ENCODE results near the gene NTPCR.
A peak's percentile ranks its signal among the peaks of the same experiment; 100 is the strongest.
"Not testable (repeated sequence)": the region's sequence is repeated elsewhere in the genome, so short reads cannot be mapped to it uniquely, and the experiment has no call there.

NTPCR gene, protein sequence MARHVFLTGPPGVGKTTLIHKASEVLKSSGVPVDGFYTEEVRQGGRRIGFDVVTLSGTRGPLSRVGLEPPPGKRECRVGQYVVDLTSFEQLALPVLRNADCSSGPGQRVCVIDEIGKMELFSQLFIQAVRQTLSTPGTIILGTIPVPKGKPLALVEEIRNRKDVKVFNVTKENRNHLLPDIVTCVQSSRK

DNA sequence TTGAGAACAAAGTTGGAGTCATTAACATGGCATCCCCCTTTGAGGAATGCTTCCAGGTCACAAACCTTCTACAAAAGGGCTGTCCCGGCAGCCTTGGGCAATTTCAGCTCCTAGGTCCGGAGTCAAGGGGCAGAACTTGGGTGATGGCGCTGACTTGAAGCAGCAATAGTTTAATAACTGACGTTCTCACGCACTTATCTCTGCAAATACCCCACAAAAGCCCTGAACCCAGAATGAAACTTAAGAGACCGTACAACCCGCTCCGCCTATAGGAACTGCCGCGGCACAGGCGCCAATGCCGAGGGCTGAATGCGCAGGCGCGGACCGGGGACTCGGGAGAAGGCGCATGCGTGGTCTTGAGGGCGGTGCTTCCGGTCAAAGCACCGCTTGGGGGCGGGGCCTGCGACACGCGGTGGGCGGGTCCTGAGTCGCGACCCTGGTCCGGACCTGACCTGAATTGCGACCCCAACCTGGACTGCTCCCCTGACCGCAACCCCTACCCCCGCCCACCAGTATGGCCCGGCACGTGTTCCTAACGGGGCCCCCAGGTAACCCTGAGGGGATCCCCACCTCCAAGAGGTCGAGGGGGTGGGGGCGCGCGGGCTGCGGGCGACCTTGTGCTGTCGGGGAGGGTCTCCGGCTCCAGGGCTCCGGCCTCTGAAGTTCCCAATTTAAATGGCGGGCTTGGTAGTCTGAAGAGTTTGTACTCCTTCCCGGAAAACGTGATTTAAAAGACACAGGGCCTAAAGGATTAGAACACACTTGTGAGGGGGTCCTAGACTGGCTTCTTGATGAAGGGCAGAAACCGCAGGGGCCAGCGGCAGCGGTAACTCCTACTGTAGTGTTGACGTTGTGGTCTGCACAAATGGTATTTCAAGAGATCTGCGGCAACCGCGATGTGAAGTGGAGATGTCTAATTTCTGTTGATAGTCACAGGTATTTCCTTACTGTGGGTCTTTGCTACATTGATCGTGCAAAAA is at the start of gene NTPCR:
TSS of gene NTPCR (plus strand) at position 415 of the 980 bp plus-strand sequence. CDS start at position 515, 100 bp downstream.
- DNase-seq (ENCODE audit: low read depth) = peak; percentile 68

DNA sequence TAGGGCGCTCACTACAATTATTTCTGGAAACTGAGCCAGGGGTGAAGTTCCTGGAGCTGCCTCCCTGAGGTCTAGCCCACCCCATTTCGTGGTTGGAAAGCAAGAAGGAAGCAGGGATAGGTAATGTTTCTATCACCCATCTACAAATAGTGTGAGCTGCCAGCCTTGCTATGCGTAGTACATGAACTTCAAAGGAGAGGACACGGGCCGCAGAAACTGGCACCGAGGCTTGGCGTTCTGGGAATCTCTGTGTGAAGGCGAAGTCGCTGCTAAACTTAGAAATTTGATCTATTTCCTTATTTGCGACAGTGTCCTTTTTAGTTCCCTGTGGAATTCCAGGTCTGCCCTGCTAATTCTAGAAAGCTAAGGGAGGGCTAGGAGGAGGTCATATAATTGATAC is 49.6 kb upstream of the NTPCR start:
- no peak for DNase-seq (ENCODE audit: low read depth)

DNA sequence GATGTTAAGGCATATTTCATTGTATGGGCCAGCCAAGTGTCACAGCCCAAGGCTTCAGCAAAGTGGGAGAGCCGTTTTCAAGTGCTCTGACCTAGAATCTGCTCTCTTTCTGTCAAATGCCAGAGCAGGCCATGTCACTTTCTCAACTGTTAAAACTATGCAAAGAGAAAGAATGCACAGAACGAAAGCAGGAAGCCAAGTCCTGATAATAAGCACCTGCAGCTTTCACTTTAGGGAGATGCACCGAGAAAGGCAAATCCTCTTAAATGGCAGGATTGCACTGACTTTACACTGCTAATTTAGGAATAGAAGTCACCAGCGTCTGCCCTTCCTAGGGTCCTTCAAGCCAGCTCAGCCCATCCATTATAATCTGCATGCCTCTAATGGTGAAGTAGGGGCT is 49.2 kb upstream of the NTPCR start:
- DNase-seq (ENCODE audit: low read depth) = no peak

DNA sequence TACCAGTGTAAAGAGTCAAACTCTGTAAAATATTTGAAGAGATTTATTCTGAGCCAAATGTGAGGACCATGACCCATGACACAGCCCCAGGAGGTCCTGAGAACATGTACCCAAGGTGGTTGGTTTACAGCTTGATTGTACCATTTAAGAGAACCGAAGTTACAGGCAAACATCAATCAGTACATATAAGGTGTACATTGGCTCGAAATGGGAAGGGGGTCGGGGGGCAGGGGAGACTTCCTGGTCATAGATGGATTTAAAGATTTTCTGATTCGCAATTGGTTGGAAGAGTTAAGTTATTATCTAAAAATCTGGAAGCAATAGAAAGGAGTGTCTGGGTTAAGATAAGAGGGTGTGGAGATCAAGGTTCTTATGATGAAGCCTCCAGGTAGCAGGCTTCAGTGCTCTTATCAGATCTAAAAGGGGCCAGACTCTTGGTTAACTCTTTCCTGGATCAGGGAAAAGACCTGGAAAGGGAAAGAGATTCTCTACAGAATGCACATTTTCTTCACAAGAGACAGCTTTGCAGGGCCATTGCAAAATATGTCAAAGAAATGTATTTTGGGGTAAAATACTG is 47.5 kb upstream of the NTPCR start:
- DNase-seq (ENCODE audit: low read depth) = no peak

DNA sequence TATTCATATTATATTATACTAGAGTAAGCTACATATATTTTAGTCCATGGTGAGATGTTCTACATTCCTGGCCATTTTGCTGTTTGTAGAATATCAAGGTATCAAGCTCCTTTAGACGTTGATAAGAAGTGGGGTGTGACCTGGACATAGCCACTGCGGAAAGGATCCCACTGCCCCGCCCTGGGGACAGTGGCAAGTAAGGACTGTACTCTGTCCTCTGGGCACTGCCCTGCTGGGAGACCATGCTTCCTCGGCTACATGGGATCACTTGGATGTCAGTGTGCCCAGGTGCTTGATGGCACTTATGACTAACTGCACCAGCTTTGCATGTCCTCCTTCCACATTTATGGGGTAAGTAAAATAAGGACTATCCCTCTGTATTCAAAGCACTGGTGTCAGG is 46.3 kb upstream of the NTPCR start:
- DNase-seq (ENCODE audit: low read depth) = no peak

DNA sequence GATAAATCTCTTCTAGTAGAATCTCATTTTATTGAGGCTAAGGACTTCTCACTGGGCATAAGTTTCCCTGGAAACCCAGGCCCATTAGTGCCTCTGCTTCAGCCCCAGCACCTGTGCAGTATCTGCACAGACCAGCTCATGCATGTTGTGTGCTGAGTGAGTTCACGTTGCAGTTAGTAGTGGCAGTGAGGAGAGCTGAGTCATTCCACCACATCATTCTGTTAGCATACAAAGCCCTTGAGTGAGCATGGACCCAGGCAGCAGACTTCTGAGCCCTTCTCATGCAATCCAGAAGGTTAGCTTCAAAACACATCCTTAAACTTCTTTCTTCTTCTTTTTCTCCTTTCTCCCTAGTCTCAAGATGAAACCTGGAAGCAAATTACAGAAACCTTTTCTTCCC is 45.8 kb upstream of the NTPCR start:
- DNase-seq (ENCODE audit: low read depth) = no peak

DNA sequence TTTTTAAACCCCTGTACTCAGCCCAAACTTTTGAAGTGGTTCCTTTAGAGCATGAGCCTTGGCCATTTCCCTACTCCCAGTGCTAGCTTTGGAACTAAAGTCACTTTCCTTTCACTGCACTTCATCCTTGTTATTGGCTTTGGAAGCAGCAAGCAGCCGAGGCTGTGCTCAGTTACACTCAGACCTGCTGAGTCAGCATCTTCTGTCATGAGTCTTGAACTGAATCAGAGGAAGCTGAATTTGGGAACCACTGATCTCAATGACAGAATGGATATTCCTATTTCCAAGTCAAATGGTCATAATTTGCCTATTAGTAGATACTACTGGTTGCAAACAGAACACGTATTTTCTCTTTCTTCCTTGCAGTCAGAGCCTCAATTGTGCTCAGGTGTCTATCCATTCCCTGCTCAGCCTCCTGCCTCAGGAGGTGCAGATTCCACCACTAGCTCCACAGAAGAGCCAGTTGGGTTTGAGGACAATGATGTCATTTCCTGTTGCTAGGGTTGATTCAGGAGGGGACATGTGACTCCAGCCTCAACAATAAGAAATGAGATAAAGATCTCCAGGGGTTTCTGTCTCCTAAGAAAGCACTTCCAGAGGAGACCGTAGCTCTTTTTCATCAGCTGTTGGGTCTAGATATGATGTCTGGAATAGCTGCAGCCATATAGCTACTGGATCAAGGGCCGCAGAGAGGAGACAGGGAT is 44.9 kb upstream of the NTPCR start:
- DNase-seq (ENCODE audit: low read depth) = no peak

DNA sequence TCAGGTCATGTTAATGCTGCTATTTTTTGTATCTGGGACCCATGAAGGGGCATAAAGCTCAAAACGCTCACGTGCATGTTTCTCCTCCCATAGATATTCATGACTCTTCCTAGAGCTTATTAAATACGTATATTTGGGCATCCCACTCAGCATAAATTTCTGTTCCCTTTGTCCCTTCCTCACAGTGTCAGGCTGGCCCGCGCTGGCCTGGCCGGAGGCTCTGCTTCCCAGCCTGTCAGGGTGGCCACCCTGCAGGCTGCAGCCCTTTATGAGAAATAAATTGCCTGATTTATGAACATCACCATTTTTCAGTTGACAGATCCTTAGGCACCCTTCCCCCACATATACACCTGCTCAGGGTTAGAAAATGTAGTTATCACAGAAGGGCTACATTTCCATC is 44.0 kb upstream of the NTPCR start:
- no peak for DNase-seq (ENCODE audit: low read depth)

DNA sequence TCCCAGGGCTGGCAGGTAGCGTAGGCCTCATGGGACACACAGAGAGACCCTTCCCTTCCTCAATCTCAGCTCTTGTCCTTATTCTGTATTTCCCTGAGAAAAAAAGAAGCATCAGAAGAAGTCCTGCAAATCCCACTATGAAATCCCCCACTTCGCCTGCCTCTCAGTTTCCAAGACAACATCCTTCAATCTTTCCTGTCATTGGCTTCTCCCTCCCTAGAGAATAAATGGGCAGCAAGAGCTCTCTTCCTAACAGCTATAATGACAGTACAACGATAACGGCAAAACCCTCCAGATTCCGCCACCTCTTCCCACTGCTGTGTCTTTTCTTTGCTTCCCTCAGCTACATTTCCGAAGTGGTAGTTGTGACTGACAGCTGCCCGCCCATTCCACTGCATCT is 41.6 kb upstream of the NTPCR start:
- no peak for DNase-seq (ENCODE audit: low read depth)

DNA sequence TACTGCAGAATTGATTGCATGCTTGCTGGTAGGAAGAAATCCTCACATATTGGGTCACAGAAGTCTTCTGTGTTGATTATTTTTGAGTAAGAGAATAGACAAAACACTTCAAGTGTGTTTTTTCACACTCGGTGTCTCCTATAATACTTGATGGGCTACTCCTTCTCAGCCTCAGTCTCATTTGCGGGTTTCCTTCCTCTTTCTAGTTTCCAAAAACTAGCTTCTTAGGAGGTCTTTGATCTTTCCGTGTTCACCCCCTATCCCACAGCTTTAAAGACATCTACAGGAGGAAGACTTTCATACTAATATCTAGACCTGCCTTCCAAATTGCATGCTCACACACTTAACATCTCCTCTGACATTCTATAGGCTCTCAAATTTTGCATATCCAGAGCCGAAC is 40.7 kb upstream of the NTPCR start:
- no peak for DNase-seq (ENCODE audit: low read depth)

DNA sequence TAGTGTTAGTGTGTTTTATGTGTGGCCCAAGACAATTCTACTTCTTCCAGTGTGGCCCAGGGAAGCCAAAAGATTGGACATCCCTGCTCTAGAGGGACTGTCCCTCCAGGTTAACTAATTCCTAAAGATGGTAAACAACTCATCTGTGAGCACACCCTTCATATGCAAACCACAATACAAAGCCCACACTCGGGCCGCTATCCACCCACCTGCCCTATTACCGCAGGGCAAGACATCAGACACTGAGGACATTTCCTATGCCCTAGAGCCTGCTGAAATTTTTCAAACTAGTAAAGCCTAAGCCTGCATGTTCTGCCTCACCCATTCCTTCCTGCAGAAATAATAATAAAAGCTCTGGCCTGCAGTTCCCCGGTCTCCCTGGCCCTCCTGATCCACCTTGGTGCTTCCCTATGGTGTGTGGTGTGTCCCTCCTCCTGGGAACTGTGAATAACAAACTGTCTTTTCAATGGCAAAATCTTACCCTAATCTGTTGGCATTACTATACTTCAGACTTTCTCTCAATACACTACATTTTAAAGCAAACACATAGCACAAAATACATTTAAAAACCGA is 39.3 kb upstream of the NTPCR start:
- DNase-seq (ENCODE audit: low read depth) = no peak

DNA sequence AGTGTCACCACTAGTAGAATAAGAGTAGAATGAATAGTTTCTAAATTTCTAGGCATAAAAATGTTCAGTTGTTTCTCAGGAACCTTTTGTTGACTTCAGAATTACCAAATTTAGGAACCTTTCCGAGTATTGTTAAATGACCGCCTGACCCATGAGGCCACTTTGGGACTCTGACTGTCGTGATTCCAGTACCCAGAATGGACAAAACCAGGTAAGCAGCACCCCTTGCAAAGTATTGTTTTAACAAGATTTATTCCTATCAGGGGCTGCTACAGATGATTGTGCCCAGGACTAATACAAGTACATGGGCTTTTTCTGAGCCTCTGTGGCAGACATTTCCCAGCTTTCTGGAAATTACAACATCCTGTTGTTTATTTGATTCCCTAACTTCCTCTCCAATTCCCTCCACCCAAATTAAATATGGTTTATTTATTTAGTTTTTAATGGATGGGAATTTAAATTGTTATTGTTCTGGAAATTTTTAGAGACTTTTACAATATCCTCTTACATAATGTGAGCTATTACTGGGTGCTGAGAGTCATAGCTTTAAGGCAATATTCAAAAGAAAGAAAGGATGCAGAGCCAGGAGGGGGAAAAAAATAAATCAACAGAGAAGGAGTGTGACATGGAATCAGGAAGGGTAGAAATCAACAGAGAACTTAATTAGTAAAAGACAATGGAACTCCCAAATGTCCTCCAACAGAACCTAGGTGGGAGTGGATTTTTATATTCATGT is 37.4 kb upstream of the NTPCR start:
- DNase-seq (ENCODE audit: low read depth) = no peak

DNA sequence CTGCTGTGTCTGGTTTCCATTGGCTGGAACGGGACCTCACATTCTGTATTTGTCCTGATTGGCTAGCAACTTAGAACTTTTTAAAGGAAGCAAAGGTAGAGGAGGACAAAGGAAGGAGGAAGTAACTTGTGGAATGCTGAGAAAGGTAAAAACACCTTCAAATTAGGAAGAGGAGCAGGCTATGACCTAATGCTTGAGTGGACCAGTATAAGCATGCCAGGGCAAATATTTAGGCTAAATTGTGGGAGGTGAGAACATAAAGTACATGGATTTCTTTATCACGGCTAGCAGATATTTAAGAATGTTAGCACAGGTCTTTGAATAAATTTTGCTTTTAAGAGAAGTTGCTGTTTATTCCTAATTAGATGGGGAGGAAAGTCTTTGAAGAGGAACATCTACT is 36.1 kb upstream of the NTPCR start:
- DNase-seq (ENCODE audit: low read depth) = not testable (repeated sequence)

DNA sequence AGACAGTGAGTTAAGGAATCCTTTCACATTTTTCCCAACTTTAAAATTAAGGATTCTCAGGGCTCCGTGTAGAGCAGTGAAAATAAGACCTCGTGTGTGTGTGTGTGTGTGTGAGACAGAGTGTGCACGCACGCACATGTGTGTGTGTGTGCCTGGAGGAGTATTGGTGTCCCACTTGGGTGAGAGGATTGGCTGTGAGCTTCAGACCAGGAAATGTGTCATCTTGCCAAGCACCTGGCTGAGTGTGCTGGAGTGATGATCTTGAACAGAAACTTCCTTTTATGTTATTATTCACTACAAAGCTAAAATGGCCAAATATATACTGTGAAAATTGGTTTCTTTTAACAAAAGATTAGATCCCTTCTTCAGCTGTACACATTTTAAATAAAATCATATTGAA is 35.2 kb upstream of the NTPCR start:
- DNase-seq (ENCODE audit: low read depth) = no peak

DNA sequence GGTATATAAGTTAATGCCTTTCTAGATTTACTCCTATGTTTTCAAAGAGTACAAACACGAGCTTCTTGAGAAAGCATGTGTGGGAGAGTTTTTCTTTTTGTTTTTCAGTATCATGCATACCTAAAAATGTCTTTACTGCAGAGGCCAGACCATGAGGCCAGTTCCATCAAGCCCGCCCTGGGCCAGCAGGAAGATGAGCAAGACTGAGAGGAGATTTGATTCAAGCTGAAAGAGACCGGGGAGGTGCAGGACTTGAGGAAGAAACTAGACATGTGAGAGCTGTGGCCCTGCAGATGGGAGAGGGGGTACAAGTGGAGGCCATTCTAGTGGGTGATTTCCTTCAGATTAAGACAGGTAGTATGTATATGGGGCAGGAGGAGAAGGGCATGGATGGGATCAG is 33.4 kb upstream of the NTPCR start:
- DNase-seq (ENCODE audit: low read depth) = no peak

DNA sequence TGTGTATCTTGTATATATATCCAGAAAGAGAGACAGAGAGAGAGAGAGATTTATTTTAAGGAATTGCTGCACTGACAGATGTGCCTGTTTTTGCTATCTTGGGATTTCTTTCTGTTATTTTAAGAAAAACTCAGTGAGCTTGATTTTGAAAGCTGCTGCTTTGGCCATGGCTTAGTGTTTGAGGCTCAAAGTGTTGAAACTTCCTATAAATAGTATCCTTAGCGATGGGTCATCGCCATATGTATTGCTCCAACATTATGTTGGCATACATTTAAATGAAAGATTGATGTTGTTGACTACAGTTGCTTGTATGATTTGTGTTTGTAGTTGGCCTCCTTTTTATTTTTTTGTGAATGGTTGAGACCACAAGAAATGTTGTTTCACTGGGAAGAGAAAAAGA is 29.0 kb upstream of the NTPCR start:
- DNase-seq (ENCODE audit: low read depth) = no peak

DNA sequence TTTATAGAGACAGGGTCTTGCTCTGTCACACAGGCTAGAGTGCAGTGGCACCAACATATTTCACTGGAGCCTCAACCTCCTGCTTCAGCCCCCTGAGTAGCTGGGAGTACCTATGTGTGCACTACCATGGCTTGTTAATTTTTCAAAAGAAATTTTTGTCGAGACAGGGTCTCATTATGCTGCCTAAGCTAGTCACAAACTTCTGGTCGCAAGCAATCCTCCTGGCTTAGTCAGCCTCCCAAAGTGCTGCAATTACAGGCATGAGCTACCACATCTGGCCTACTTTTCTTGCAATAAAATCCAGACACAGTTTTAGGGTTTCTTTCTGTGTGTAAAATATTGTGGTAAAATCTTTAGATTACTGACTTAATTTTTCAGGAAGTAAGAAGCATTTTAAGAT is 27.9 kb upstream of the NTPCR start:
- DNase-seq (ENCODE audit: low read depth) = no peak

DNA sequence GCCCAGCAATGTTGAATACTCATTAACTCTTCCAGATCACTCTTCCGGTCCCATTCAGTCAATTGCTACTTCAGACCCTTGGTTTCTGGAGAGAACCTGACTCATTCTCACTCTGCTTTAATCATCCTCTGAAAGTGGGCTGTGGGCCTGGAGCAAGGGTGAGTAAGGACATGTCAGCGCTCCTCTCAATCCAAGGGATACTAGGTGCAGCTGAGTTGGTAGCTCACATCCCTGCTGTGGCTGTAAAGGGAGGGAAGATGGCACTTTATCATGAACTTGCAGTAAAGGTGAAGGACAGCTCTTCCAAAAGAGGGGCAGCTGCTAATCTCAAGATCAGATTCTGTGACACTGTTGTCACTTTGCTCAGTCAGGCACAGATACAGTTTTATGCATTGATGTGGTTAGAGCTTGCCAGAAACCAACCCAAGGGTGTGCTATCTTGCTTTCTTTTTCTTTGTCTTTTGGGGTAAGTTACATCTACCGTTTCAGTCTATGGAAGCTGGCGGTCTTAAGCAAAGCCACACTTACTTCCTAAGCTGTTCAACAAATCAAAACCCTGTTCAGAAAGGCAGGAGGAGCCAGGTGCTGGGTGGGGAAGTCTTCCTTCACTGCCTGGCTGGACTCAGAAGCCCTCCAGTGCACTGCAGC is 26.5 kb upstream of the NTPCR start:
- no peak for DNase-seq (ENCODE audit: low read depth)

DNA sequence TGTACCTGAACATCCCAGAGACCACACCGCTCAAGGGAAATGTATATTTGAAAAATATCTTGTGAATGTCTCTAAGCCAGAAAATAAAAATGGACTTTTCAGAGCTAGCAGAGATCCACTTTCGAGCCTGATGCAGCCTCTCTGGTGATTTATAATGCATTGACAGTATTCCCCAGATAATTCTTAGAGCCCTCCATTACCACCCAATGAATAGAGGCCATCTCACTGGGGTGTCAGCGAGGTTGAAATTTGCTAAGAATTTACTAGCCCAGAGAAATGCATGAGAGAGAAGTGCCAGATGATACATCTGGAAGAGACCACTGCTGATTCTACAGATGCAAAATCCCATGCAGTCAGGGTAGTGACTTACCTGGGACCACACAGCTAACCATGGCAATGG is 25.5 kb upstream of the NTPCR start:
- no peak for DNase-seq (ENCODE audit: low read depth)

DNA sequence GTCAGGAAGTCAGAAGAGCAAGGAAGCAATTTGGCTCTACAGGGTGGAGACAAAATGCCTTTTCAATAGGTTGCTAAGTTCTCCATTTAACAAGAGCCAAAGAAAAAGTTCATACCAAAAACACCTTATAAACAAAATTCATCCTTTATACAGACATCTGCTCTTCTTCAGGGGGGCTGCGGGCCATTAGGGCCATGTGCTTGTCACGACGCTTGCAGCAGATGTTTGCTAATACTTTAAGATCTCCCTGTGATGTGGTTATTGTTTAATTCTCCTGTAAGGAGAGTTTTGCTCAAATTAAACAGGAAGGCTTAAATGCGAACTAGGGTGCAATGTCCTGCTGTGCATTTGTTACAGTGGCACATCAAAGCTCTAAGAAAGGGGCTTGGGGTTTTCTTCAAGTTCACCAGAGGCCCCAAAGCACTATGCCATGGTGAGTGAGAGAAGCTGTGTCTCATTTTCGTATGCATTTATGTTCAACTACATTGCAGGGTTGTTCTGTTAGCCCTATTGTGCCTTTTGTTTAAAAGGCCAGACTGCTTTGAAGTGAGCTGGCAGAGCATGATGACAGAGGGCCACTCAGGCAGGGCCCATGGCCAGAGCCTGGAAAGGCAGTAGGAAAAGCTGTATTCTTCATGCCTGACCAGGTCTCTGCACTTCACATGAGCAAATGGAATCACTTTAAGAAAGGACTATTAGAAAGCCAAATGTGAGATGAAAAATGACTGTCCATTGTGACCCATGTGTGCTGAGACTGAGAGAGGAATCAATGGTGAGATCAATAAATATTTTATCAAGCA is 24.8 kb upstream of the NTPCR start:
- no peak for DNase-seq (ENCODE audit: low read depth)

Data from HS-27A (cell line).